SU-DHL-6 (cell line): ENCODE data around the gene RIMBP2.

Experiments used
- H2AFZ ChIP-seq: fragments of 200-600 bp; sonication (generic); 2 replicates; pipeline ENCODE4 v1.6.1; 2014; ENCODE audit warnings: low read depth, mild to moderate bottlenecking, moderate library complexity, mixed read lengths, antibody characterized with exemption, low read length; ENCODE audit not compliant: severe bottlenecking
- H3F3A ChIP-seq: fragments of 200-600 bp; shearing (Covaris generic); 2 replicates; pipeline ENCODE4 v1.6.0; 2016; ENCODE audit warnings: antibody characterized with exemption, mild to moderate bottlenecking; ENCODE audit not compliant: insufficient read depth
- H3K27ac ChIP-seq: fragments of 200-600 bp; sonication (generic); 2 replicates; pipeline ENCODE4 v1.5.1; 2016; ENCODE audit warnings: low read depth, mild to moderate bottlenecking, low read length, moderate library complexity, mixed read lengths
- H3K27me3 ChIP-seq: fragments of 200-600 bp; sonication (generic), shearing (Covaris generic); 2 replicates; pipeline ENCODE4 v1.6.0; 2014; ENCODE audit warnings: mild to moderate bottlenecking, low read length
- H3K36me3 ChIP-seq: fragments of 200-600 bp; sonication (generic); 2 replicates; pipeline ENCODE4 v1.6.1; 2014; ENCODE audit warnings: mild to moderate bottlenecking, low read length, mixed read lengths
- H3K4me2 ChIP-seq: fragments of 300-600, 200-600 bp; shearing (Covaris generic), sonication (generic); 2 replicates; pipeline ENCODE4 v1.6.0; 2014; ENCODE audit warnings: low read length, low read depth, mild to moderate bottlenecking; ENCODE audit not compliant: poor library complexity, severe bottlenecking
- H3K4me3 ChIP-seq: fragments of 200-600 bp; sonication (generic); 2 replicates; pipeline ENCODE4 v1.5.1; 2014; ENCODE audit warnings: antibody characterized with exemption, low read length, mild to moderate bottlenecking, mixed read lengths; ENCODE audit not compliant: insufficient read depth, poor library complexity, severe bottlenecking
- H3K79me2 ChIP-seq: fragments of 200-600 bp; sonication (generic); 2 replicates; pipeline ENCODE4 v1.6.1; 2014; ENCODE audit warnings: mild to moderate bottlenecking, low read length, moderate library complexity; ENCODE audit not compliant: insufficient read depth
- H3K9ac ChIP-seq: fragments of 200-600 bp; sonication (generic); 2 replicates; pipeline ENCODE4 v1.7.0; 2014; ENCODE audit warnings: mild to moderate bottlenecking, low read length
- H3K9me2 ChIP-seq: fragments of 200-600 bp; sonication (generic); replicated peaks from 2 replicates; pipeline ENCODE4 v1.6.1; 2014; ENCODE audit warnings: low read length; ENCODE audit not compliant: insufficient read depth
- H3K9me3 ChIP-seq: fragments of 200-600 bp; sonication (generic); 2 replicates; pipeline ENCODE4 v1.6.1; 2014; ENCODE audit warnings: low read length, mixed read lengths; ENCODE audit not compliant: insufficient read depth
- H4K20me1 ChIP-seq: fragments of 200-600 bp; sonication (generic); 2 replicates; pipeline ENCODE4 v1.6.1; 2014; ENCODE audit warnings: low read depth, mild to moderate bottlenecking, antibody characterized with exemption, low read length, moderate library complexity, mixed read lengths
- EZH2phosphoT487 ChIP-seq: fragments of 200-600 bp; sonication (generic), shearing (Covaris generic); conservative IDR thresholded peaks from 2 replicates; pipeline ENCODE4 v1.6.1; 2018; ENCODE audit warnings: mild to moderate bottlenecking, antibody characterized with exemption, low read length, moderate library complexity, mixed read lengths
- TF ChIP-seq, protein P1 (sequence below): fragments of 200-600 bp; sonication (generic); IDR thresholded peaks from one replicate; pipeline ENCODE4 v1.5.1; 2017; ENCODE audit warnings: antibody characterized with exemption, mild to moderate bottlenecking, low read length, moderate library complexity; ENCODE audit not compliant: insufficient read depth, poor library complexity, severe bottlenecking

Gene RIMBP2

DNA sequence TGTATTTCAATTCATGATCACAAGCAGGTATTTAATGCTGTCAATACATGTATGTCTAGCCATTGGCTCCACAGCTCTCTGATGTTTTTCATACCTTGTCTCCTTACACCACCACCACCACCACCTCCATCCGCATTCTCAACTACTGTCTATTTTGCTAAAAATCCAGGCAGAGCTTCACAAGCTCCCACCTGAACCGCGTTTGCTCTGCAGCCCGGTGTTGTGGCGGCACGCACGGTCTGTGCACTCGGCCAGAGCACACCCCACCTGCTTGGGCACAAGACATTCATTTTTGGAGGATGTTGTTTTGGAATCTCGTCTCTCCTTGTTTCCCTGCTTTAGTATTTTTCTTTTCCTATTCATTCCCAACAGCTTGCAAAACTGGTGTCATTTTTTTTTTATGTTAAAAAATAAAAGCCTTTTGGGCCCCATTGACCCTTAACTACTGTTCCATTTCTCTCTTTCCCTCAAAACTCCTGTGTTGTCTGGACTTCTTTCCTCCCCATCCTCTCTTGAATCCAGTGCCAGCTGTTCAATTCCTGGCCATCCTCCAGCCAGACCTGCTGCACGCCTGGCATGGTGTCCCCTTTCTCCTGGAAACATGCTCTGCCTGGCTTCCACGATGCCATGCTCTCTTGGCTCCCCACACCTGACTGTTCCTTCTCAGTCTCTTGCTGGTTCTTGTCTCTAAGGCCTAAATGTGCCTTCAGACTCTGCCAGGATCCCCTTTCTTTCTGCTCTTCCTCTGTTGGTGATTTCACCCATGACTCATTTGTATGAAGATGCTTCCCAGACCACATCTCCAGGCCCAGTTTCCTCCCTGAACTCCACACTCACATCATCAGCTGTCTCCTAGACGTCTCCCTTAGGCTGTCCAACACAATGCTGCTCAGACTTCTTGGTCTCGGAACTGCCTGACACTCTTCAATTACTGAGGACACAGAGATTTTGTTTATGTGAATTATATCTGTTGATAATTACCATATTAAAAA is 340.5 kb downstream of the RIMBP2 start:
- H3K4me2 ChIP-seq = no peak overlapping the region
- H3F3A ChIP-seq = no peaks in the 10 kb centered on the region
- H3K9me3 ChIP-seq = no peaks in the 10 kb centered on the region
- H3K79me2 ChIP-seq = no peaks in the 10 kb centered on the region
- H3K9ac ChIP-seq = no peak overlapping the region
- H3K9me2 ChIP-seq = no peaks in the 10 kb centered on the region
- H3K4me3 ChIP-seq = no peak overlapping the region
- no peaks in the 10 kb centered on the region for H3K36me3 ChIP-seq
- no peaks in the 10 kb centered on the region for H4K20me1 ChIP-seq
- no peaks in the 10 kb centered on the region for H3K27me3 ChIP-seq
- no peak overlapping the region for H2AFZ ChIP-seq
- H3K27ac ChIP-seq = no peak overlapping the region
- TF ChIP-seq, protein P1, sequence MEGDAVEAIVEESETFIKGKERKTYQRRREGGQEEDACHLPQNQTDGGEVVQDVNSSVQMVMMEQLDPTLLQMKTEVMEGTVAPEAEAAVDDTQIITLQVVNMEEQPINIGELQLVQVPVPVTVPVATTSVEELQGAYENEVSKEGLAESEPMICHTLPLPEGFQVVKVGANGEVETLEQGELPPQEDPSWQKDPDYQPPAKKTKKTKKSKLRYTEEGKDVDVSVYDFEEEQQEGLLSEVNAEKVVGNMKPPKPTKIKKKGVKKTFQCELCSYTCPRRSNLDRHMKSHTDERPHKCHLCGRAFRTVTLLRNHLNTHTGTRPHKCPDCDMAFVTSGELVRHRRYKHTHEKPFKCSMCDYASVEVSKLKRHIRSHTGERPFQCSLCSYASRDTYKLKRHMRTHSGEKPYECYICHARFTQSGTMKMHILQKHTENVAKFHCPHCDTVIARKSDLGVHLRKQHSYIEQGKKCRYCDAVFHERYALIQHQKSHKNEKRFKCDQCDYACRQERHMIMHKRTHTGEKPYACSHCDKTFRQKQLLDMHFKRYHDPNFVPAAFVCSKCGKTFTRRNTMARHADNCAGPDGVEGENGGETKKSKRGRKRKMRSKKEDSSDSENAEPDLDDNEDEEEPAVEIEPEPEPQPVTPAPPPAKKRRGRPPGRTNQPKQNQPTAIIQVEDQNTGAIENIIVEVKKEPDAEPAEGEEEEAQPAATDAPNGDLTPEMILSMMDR = no peak
- TF ChIP-seq EZH2phosphoT487 = no peak

DNA sequence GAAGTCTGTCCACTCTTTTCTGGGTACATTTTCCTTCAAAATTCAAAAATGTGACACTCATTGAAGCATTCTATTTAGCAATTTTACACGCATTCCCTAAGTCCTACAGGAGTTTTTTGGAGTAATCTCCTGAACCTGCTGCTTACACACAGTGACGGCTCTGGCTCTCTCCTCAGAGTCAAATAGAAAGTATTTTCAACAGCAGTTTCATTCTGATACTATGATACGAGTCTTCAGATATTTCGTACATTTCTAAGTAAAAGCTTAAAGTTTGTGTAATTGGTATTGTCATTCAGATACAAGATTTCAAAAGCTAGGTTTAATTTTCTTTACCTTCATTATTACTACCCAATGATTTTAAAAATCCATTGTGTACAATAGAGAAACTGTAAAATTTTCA is 342.0 kb downstream of the RIMBP2 start:
- TF ChIP-seq EZH2phosphoT487 = no peak
- TF ChIP-seq, protein P1 = no peak
- H3F3A ChIP-seq = no peaks in the 10 kb centered on the region
- H3K27me3 ChIP-seq = no peaks in the 10 kb centered on the region
- no peaks in the 10 kb centered on the region for H4K20me1 ChIP-seq
- H3K36me3 ChIP-seq = no peaks in the 10 kb centered on the region
- no peaks in the 10 kb centered on the region for H3K79me2 ChIP-seq
- no peak overlapping the region for H3K27ac ChIP-seq
- H3K9ac ChIP-seq = no peak overlapping the region
- H3K4me2 ChIP-seq = no peak overlapping the region
- no peak overlapping the region for H2AFZ ChIP-seq
- H3K9me3 ChIP-seq = no peaks in the 10 kb centered on the region
- H3K9me2 ChIP-seq = no peaks in the 10 kb centered on the region
- H3K4me3 ChIP-seq = no peak overlapping the region

DNA sequence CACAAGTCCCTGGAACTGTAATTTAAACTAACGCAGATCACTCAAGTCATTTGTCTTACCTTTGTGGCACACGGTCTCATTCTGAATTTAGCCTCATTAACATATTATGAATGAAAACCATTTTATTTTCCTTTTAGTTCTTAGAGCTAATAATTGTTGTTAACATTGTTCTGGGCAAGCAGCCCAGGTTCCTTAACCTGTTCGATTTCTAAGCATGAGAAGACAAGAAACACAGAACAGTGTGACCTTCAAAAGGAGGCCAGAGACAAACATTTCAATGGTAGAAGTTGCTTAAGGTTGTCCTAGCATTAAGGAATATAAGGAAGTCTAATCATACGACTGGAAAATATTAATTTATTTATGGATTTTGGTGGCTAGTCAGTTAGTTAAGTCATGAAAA is 343.2 kb downstream of the RIMBP2 start:
- Histone ChIP-seq H4K20me1 (no peaks in the 10 kb centered on the region), H2AFZ (no peak overlapping the region), H3K9ac (no peak overlapping the region), H3K9me2 (no peaks in the 10 kb centered on the region), H3K27me3 (no peaks in the 10 kb centered on the region), H3F3A (no peaks in the 10 kb centered on the region), H3K4me3 (no peak overlapping the region), H3K79me2 (no peaks in the 10 kb centered on the region), H3K27ac (no peak overlapping the region), H3K36me3 (no peaks in the 10 kb centered on the region), H3K9me3 (no peaks in the 10 kb centered on the region), H3K4me2 (no peak overlapping the region)
- TF ChIP-seq EZH2phosphoT487 = no peak
- TF ChIP-seq, protein P1 = no peak
